SK-N-SH (cell line): Measurements from ENCODE around the gene GALNTL6. TPM values are rescaled to one million over a fixed set of nuclear protein-coding genes. Genes with fewer than 3 reads are reported as not detected.

Experiments
- CTCF ChIA-PET: fragments of 300-600, 350-600 bp; formaldehyde crosslinking; extraction: SDS; loops from one replicate; lab custom pipeline; 2021; lab: Yijun Ruan, JAX
- POLR2A ChIA-PET: fragments of 350-600 bp; sonication (Branson Sonifier 250); formaldehyde crosslinking; extraction: SDS; loops from one replicate; lab custom pipeline; 2020; ENCODE audit warnings: antibody characterized with exemption, inconsistent platforms; lab: Yijun Ruan, JAX
- DNase-seq: peaks from one replicate; pipeline ENCODE4 v3.0.0; 2012
- H2AFZ ChIP-seq: fragments of 200-600 bp; sonication (generic); 2 replicates; pipeline ENCODE4 v1.8.1; 2016; ENCODE audit warnings: antibody characterized with exemption, mild to moderate bottlenecking, low read depth
- H3F3A ChIP-seq: fragments of 200-600 bp; sonication (generic); replicated peaks from 2 replicates; pipeline ENCODE3; 2016; ENCODE audit warnings: antibody characterized with exemption, mild to moderate bottlenecking; ENCODE audit not compliant: insufficient read depth
- H3K27ac ChIP-seq, 2 experiments: fragments of 200-500 bp in 1 of 2; fragments of 200-600 bp in 1 of 2; sonication (Bioruptor generic) in 1 of 2; sonication (generic), shearing (Covaris generic) in 1 of 2; 2 replicates each; pipeline versions ENCODE4 v1.5.1 to v1.6.1; 2014 to 2016; ENCODE audit warnings: low read depth in 2 of 2, inconsistent platforms in 1 of 2, low read length in 1 of 2, mild to moderate bottlenecking in 1 of 2, mixed read lengths in 1 of 2
- H3K27me3 ChIP-seq: fragments of 200-600 bp; sonication (generic), shearing (Covaris generic); 2 replicates; pipeline ENCODE4 v1.6.1; 2016; ENCODE audit warnings: mixed run types; ENCODE audit not compliant: insufficient read depth
- H3K36me3 ChIP-seq, 2 experiments: fragments of 200-500 bp in 1 of 2; fragments of 200-600 bp in 1 of 2; sonication (Bioruptor generic) in 1 of 2; sonication (generic) in 1 of 2; replicated peaks in 1 of 2; 2 replicates each; pipeline versions ENCODE3 to v1.5.1; 2014 to 2016; ENCODE audit warnings: low read length in 1 of 2, mild to moderate bottlenecking in 1 of 2; ENCODE audit not compliant: insufficient read depth in 2 of 2, control insufficient read depth in 1 of 2
- H3K4me1 ChIP-seq, 2 experiments: fragments of 200-500 bp in 1 of 2; fragments of 200-600 bp in 1 of 2; sonication (Bioruptor generic) in 1 of 2; sonication (generic), shearing (Covaris generic) in 1 of 2; 2 replicates each; pipeline versions ENCODE4 v1.5.1 to v1.6.1; 2014 to 2016; ENCODE audit warnings: low read depth in 1 of 2, low read length in 1 of 2, mixed run types in 1 of 2; ENCODE audit not compliant: insufficient read depth in 2 of 2, control insufficient read depth in 1 of 2
- H3K4me2 ChIP-seq: fragments of 200-600 bp; sonication (generic), shearing (Covaris generic); 2 replicates; pipeline ENCODE4 v1.6.1; 2017; ENCODE audit warnings: mixed run types
- H3K4me3 ChIP-seq, 2 experiments: fragments of 200-500 bp in 1 of 2; fragments of 200-600 bp in 1 of 2; sonication (Bioruptor generic) in 1 of 2; sonication (generic), shearing (Covaris generic) in 1 of 2; 2 replicates each; pipeline versions ENCODE4 v1.5.1 to v1.8.1; 2014 to 2016; ENCODE audit warnings: low read depth in 2 of 2, inconsistent platforms in 1 of 2, low read length in 1 of 2, mild to moderate bottlenecking in 1 of 2, mixed read lengths in 1 of 2, moderate library complexity in 1 of 2
- H3K79me2 ChIP-seq: fragments of 200-600 bp; sonication (generic); 2 replicates; pipeline ENCODE4 v1.8.1; 2017; ENCODE audit warnings: mild to moderate bottlenecking; ENCODE audit not compliant: insufficient read depth
- H3K9ac ChIP-seq: fragments of 200-600 bp; sonication (generic); 2 replicates; pipeline ENCODE4 v1.6.1; 2017; ENCODE audit warnings: mixed run types
- H3K9me2 ChIP-seq: fragments of 200-600 bp; sonication (generic); 2 replicates; pipeline ENCODE4 v1.6.1; 2017; ENCODE audit warnings: mixed run types
- H3K9me3 ChIP-seq: fragments of 200-600 bp; sonication (generic); 2 replicates; pipeline ENCODE4 v1.6.1; 2017; ENCODE audit warnings: mixed run types, mild to moderate bottlenecking, moderate library complexity
- H4K20me1 ChIP-seq: fragments of 200-600 bp; sonication (generic); 2 replicates; pipeline ENCODE4 v1.6.1; 2017; ENCODE audit warnings: mild to moderate bottlenecking, mixed run types; ENCODE audit not compliant: insufficient read depth
- CHD2 ChIP-seq: fragments of 150-350 bp; IDR thresholded peaks from 2 replicates; pipeline ENCODE4 v1.6.1; 2018; ENCODE audit warnings: low read length; ENCODE audit not compliant: partially characterized antibody
- EZH2phosphoT487 ChIP-seq: fragments of 200-600 bp; sonication (generic); IDR thresholded peaks from 2 replicates; pipeline ENCODE4 v1.6.1; 2017; ENCODE audit warnings: low read depth, mixed run types, mild to moderate bottlenecking, antibody characterized with exemption, moderate library complexity, borderline replicate concordance
- FOSL2 ChIP-seq: IDR thresholded peaks from 2 replicates; pipeline ENCODE4 v1.4.0; 2012; ENCODE audit warnings: low read depth, mild to moderate bottlenecking, moderate library complexity, borderline replicate concordance
- FOXJ3 ChIP-seq: sonication (generic); formaldehyde crosslinking; IDR thresholded peaks from 2 replicates; pipeline ENCODE4 v1.5.1; 2020; ENCODE audit warnings: mild to moderate bottlenecking, missing genetic modification reagents
- FOXM1 ChIP-seq: IDR thresholded peaks from 2 replicates; pipeline ENCODE4 v1.4.0; 2012; ENCODE audit warnings: low read depth, mild to moderate bottlenecking
- MXI1 ChIP-seq: IDR thresholded peaks from 2 replicates; pipeline ENCODE4 v1.6.1; 2012; ENCODE audit warnings: mild to moderate bottlenecking, low read depth, low read length, improper control_type of control experiment
- POLR2AphosphoS5 ChIP-seq: IDR thresholded peaks from 2 replicates; pipeline ENCODE4 v1.6.1; 2012; ENCODE audit warnings: low read depth, low read length
- RAD21 ChIP-seq: IDR thresholded peaks from 2 replicates; pipeline ENCODE4 v1.6.1; 2012; ENCODE audit warnings: mild to moderate bottlenecking, low read length
- SMC3 ChIP-seq: IDR thresholded peaks from 2 replicates; pipeline ENCODE4 v1.6.1; 2012; ENCODE audit warnings: low read depth, low read length, improper control_type of control experiment
- TAF1 ChIP-seq: IDR thresholded peaks from 2 replicates; pipeline ENCODE4 v1.6.1; 2012; ENCODE audit warnings: low read depth, mild to moderate bottlenecking, low read length, moderate library complexity, borderline replicate concordance
- WGBS: methylation state at CpG from one replicate; pipeline ENCODE4 v1.1.6; 2017; ENCODE audit warnings: low lambda C conversion rate; 5-methylcytosine and 5-hydroxymethylcytosine counted together
- polyA plus RNA-seq, 3 experiments: library from polyadenylated mRNA; depleted of rRNA; stranded (reverse); fragments of >200 nt; gene quantifications; 2 replicates each; pipeline ENCODE4 v1.2.3, GENCODE V29; 2012
- TF ChIP-seq, protein P1 (sequence below): fragments of 200-600 bp; sonication (generic); IDR thresholded peaks from 2 replicates; pipeline ENCODE4 v1.6.1; 2017; ENCODE audit warnings: antibody characterized with exemption, mild to moderate bottlenecking, moderate library complexity
- TF ChIP-seq, protein P2 (sequence below): IDR thresholded peaks from 2 replicates; pipeline ENCODE4 v1.6.1; 2012; ENCODE audit warnings: mild to moderate bottlenecking, low read depth, low read length, moderate library complexity
- TF ChIP-seq, protein P3 (sequence below): IDR thresholded peaks from 2 replicates; pipeline ENCODE4 v1.4.0; 2012; ENCODE audit warnings: low read depth, borderline replicate concordance

The GALNTL6 gene
- polyA plus RNA-seq, 1 of the 3 experiments (the other 2 are of a cell fraction), result 0.07 TPM

DNA sequence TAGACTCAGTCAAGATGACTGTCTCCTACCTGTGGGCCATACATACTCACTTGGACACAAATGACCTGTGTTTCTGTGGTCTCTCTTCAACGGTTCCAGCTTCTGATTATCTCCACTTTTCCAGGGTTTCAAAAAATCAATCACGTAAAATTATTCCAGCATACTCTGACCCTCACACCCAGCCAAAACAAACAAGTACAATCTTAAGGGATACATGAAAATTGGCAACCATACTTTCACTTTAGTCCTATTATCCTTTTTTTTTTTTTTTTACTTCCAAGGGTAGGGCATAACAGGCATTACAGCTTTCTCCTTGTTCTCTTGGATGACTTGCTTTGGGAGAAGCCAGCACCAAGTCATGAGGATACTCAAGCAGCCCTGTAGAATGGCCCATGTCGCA lies 1129.6 kb downstream of the GALNTL6 start:
- no peak overlapping the region for H3K4me3 ChIP-seq
- no peak overlapping the region for H2AFZ ChIP-seq
- no peaks in the 10 kb centered on the region for H3K79me2 ChIP-seq
- H3K4me1 ChIP-seq, result no peaks in the 10 kb centered on the region
- H4K20me1 ChIP-seq, result no peaks in the 10 kb centered on the region
- TF ChIP-seq, protein P1, sequence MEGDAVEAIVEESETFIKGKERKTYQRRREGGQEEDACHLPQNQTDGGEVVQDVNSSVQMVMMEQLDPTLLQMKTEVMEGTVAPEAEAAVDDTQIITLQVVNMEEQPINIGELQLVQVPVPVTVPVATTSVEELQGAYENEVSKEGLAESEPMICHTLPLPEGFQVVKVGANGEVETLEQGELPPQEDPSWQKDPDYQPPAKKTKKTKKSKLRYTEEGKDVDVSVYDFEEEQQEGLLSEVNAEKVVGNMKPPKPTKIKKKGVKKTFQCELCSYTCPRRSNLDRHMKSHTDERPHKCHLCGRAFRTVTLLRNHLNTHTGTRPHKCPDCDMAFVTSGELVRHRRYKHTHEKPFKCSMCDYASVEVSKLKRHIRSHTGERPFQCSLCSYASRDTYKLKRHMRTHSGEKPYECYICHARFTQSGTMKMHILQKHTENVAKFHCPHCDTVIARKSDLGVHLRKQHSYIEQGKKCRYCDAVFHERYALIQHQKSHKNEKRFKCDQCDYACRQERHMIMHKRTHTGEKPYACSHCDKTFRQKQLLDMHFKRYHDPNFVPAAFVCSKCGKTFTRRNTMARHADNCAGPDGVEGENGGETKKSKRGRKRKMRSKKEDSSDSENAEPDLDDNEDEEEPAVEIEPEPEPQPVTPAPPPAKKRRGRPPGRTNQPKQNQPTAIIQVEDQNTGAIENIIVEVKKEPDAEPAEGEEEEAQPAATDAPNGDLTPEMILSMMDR, result no peak
- TF ChIP-seq, protein P2, sequence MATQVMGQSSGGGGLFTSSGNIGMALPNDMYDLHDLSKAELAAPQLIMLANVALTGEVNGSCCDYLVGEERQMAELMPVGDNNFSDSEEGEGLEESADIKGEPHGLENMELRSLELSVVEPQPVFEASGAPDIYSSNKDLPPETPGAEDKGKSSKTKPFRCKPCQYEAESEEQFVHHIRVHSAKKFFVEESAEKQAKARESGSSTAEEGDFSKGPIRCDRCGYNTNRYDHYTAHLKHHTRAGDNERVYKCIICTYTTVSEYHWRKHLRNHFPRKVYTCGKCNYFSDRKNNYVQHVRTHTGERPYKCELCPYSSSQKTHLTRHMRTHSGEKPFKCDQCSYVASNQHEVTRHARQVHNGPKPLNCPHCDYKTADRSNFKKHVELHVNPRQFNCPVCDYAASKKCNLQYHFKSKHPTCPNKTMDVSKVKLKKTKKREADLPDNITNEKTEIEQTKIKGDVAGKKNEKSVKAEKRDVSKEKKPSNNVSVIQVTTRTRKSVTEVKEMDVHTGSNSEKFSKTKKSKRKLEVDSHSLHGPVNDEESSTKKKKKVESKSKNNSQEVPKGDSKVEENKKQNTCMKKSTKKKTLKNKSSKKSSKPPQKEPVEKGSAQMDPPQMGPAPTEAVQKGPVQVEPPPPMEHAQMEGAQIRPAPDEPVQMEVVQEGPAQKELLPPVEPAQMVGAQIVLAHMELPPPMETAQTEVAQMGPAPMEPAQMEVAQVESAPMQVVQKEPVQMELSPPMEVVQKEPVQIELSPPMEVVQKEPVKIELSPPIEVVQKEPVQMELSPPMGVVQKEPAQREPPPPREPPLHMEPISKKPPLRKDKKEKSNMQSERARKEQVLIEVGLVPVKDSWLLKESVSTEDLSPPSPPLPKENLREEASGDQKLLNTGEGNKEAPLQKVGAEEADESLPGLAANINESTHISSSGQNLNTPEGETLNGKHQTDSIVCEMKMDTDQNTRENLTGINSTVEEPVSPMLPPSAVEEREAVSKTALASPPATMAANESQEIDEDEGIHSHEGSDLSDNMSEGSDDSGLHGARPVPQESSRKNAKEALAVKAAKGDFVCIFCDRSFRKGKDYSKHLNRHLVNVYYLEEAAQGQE, result no peak
- no peak for TF ChIP-seq FOXJ3 (CRISPR knock-in tag)
- no peak for TF ChIP-seq CHD2
- TF ChIP-seq, protein P3, sequence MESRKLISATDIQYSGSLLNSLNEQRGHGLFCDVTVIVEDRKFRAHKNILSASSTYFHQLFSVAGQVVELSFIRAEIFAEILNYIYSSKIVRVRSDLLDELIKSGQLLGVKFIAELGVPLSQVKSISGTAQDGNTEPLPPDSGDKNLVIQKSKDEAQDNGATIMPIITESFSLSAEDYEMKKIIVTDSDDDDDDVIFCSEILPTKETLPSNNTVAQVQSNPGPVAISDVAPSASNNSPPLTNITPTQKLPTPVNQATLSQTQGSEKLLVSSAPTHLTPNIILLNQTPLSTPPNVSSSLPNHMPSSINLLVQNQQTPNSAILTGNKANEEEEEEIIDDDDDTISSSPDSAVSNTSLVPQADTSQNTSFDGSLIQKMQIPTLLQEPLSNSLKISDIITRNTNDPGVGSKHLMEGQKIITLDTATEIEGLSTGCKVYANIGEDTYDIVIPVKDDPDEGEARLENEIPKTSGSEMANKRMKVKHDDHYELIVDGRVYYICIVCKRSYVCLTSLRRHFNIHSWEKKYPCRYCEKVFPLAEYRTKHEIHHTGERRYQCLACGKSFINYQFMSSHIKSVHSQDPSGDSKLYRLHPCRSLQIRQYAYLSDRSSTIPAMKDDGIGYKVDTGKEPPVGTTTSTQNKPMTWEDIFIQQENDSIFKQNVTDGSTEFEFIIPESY, result no peak
- TF ChIP-seq FOSL2, result no peak
- no peak for TF ChIP-seq EZH2phosphoT487
- TF ChIP-seq POLR2AphosphoS5, result no peak
- no peak for TF ChIP-seq SMC3
- TF ChIP-seq RAD21, result no peak
- no peak for TF ChIP-seq FOXM1
- no peak for TF ChIP-seq MXI1
- TF ChIP-seq TAF1, result no peak
- H3K27me3 ChIP-seq, result no peaks in the 10 kb centered on the region
- no peaks in the 10 kb centered on the region for H3K36me3 ChIP-seq
- H3K9me2 ChIP-seq, result 0 out of 2 replicates have a peak, but pooled peaks cover 2% of the 10 kb centered on the region
- no peaks in the 10 kb centered on the region for H3F3A ChIP-seq
- ChIA-PET POLR2A (no interaction called here), CTCF (no interaction called here)
- H3K4me2 ChIP-seq, result no peak overlapping the region
- H3K27ac ChIP-seq, result no peak overlapping the region
- no peaks in the 10 kb centered on the region for H3K9me3 ChIP-seq
- no peak for DNase-seq
- H3K9ac ChIP-seq, result no peak overlapping the region
- WGBS, result 35% methylated on average over 3 of the region's 3 CpGs
